Measurements from ENCODE around the gene CCDC24. TPM values are rescaled to one million over a fixed set of nuclear protein-coding genes. Genes with fewer than 3 reads are reported as not detected.

The CCDC24 gene
- total RNA-seq, 1 experiment from 2014 or later, result 11.8 TPM

DNA sequence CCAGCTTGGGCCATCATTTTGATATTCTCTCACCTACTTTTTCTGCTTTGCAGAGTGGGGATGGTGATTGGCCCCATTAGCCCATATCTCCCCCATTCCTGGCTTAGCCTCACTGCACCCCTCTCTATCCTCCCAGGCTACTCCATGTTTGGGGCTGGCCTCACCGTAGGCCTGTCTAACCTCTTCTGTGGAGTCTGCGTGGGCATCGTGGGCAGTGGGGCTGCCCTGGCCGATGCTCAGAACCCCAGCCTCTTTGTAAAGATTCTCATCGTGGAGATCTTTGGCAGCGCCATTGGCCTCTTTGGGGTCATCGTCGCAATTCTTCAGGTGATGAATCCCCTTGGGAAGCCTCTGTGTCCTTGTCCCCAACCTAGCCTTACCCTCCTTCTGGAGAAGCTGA lies 14.5 kb upstream of the CCDC24 start:
- Mint-ChIP-seq H3K27ac (no peak overlapping the region), H3K9me3 (no peaks in the 10 kb centered on the region; a peak in 1 of 5 replicates), H3K4me1 (peaks cover 36 to 41% of the 10 kb centered on the region in 2 experiments)

More for the DNA sequence above, 14.5 kb upstream of the CCDC24 start:
- no peak overlapping the region for H3K23ac ChIP-seq (ENCODE audit: insufficient read length, low read depth, low read length)
- H3K4ac ChIP-seq (ENCODE audit: low read depth, low read length), result no peak overlapping the region
- H2AFZ ChIP-seq (ENCODE audit: low read length), result no peak overlapping the region
- no peak overlapping the region for H2BK5ac ChIP-seq (ENCODE audit: insufficient read length, low read length)
- no peak overlapping the region for H4K91ac ChIP-seq (ENCODE audit: insufficient read length, low read depth, low read length)
- no CpG with 5 or more reads among the region's 8 CpGs for WGBS (ENCODE audit: extremely low coverage, insufficient read length, low lambda C conversion rate)
- H3T11ph ChIP-seq (ENCODE audit: low read length), result no peak overlapping the region
- H3K4me2 ChIP-seq (ENCODE audit: insufficient read depth, insufficient read length, low read length), result no peak overlapping the region
- no peaks in the 10 kb centered on the region for H4K20me1 ChIP-seq (ENCODE audit: control insufficient read depth, insufficient read depth, insufficient read length)
- H3K56ac ChIP-seq (ENCODE audit: insufficient read length, low read depth, low read length), result no peak overlapping the region
- DNase-seq, result no peak
- H2BK20ac ChIP-seq (ENCODE audit: low read depth, low read length, poor library complexity, severe bottlenecking), result no peak overlapping the region
- H3K14ac ChIP-seq (ENCODE audit: insufficient read depth, low read length), result no peak overlapping the region
- no peak overlapping the region for H2AK5ac ChIP-seq (ENCODE audit: insufficient read length, low read length)
- H4K5ac ChIP-seq (ENCODE audit: insufficient read length, low read depth, low read length), result no peak overlapping the region
- H2BK12ac ChIP-seq (ENCODE audit: insufficient read length, low read depth, low read length), result no peak overlapping the region
- H4K8ac ChIP-seq (replicated peaks; ENCODE audit: insufficient read length, low read depth, low read length), result no peak overlapping the region
- peak overlapping the region; percentile 82 to 95; a peak in 4 of 5 replicates for H3K4me3 Mint-ChIP-seq
- H3K27me3 Mint-ChIP-seq (ENCODE audit: low read depth), result no peaks in the 10 kb centered on the region
- TF ChIP-seq CTCF (conservative IDR thresholded peaks at IDR 0.05), result no peak
- peaks cover 3% of the 10 kb centered on the region; the same call in 1 of the 2 replicates for H3K79me2 ChIP-seq (ENCODE audit: insufficient read depth, low read length)
- H3K4me1 ChIP-seq (ENCODE audit: insufficient read depth, low read length), result peaks cover 8% of the 10 kb centered on the region; the same call in 1 of the 2 replicates
- no peak overlapping the region for H3K27ac ChIP-seq (ENCODE audit: insufficient read length, low read depth, low read length)
- peaks cover 6% of the 10 kb centered on the region for H3K79me1 ChIP-seq (ENCODE audit: insufficient read depth, low read depth, low read length, poor library complexity, severe bottlenecking)
- peaks cover 25 to 47% (median 46%) of the 10 kb centered on the region in 3 experiments; a peak in 6 of 7 replicates for H3K36me3 Mint-ChIP-seq (ENCODE audit: insufficient read depth in 1 of 3, low read depth in 3 of 3)
- H3K9me3 ChIP-seq (ENCODE audit: control insufficient read depth, low read depth, low read length), result no peaks in the 10 kb centered on the region
- H3K27me3 ChIP-seq (ENCODE audit: insufficient read depth, low read length), result no peaks in the 10 kb centered on the region
- no peak overlapping the region for H2BK15ac ChIP-seq (ENCODE audit: low read depth, low read length)
- no peak overlapping the region for H3K9ac ChIP-seq (ENCODE audit: extremely low read depth, insufficient read length, low read length)
- H3K23me2 ChIP-seq (ENCODE audit: insufficient read length, low read depth, low read length, poor library complexity, severe bottlenecking), result peaks cover 23% of the 10 kb centered on the region
- no peak overlapping the region for H3K18ac ChIP-seq (ENCODE audit: insufficient read length, low read depth, low read length)
- no peak overlapping the region for H2BK120ac ChIP-seq (ENCODE audit: low read depth, low read length, poor library complexity, severe bottlenecking)

Measured in H9 (cell line).